Colon (tissue), 2 donors: ENCODE data around the gene KCND2.

Experiments
- FAIRE-seq: peaks from 2 replicates; lab custom pipeline; 2012; peaks lifted over from hg19 to GRCh38; lab: Jason Lieb, UNC
- donor health status: control.
- donor health status: control.

The KCND2 gene

DNA sequence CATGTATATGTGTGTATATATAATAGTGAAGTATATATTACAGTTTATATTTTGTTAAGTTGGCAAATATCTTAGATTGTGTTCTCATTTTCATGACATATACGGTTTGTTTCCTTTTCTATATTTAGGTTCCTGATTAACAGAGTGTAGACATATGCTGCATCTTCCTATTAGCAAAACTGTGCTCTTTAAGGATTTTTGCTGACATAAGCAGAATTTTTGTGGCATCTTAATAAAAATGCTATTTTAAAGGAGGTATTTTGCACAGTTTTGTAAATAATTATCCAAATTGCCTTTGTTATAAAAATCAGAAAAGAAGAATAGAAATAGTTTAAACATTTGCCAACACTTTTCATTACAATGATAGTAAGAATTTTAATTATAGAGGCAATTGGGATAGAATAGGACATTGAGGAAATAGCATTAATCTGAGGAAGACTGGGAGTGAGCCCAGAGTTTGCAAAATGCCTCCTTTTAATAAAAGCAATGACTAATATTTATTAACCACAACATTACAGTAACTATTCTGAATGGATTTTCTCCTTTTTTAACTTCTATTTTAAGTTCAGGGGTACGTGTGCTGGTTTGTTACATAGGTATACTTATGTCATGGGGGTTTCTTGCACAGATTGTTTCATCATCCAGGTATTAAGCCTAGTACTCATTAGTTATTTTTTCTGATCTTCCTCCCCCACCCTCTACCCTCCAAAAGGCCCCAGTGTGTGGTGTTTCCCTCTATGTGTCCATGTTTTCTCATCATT, 38.2 kb downstream of the KCND2 start:
- FAIRE-seq = no peak

DNA sequence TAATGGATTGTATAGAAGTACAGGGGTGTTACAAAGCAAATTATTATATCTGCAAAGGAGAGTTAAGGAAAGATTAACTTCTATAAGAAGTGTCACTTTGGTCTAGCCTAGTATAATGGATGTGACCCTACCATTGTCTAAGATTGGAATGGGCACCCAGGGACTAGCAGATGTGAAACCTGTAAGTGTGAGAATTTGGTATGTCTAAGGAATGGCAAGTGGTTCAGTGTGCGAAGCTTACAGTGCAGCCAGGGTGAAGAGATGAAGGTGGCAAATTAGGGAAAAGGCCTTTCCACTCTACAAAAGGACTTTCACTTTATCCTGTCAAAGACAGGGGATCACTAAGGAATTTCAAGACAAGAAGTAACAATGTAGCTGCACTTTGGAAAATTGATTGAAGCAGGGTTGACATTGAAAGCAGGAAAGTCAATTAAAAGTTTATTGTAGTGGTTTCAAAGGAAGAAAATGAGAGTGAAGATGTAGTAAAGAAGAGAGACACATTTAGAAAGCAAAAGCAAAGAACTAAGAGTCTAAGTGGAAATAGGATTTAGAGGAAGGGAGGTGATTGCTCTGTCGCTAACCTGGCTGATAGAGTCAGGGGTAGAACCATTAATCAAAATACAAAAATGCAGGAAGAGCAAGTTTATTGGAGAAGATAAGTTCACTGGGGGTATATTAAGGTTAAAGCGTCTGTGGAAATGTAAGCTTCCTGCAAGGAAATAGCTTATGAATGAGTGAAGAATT, 47.4 kb downstream of the KCND2 start:
- no peak for FAIRE-seq

GRCh38 chr7:120327054-120327453, 54.1 kb downstream of the KCND2 start:
- no peak for FAIRE-seq

DNA sequence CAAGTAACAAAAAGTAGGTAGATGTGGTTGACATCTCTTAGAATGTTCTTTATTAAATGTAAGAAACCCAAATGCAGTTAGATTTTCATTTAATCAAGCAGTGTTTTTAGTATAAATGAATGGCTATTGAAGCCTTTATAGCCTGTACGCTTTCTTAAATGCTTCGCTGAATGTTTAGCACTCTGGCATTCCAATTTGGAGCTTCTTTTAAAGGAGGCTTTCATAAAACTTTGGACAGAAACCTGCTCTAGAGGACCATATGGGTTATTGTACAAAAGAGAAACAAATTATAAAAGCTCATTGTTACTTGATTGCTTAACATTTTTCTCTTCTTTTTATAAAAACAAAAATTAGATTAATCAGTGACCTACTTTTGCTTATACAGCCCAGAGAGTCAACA, 59.5 kb downstream of the KCND2 start:
- no peak for FAIRE-seq

DNA sequence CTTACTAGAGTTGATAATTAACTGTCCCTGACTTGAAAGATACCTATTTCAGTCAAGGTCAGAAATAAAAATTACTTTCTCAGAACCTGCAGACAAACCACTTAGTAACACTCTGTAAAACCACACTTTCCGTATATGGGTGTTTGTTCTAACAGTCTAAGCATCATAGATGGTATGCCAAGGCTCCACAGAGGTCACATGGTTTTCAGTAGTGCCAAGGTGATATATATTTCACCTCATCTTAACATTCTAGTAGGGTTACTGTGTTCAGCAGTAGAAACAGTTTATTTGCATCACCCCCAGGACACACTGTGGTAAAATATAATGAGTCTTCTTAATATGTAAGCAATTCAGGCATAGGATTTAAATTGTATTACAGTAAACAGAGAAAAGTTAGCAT, 61.5 kb downstream of the KCND2 start:
- no peak for FAIRE-seq

- FAIRE-seq = no peak
Measured at GRCh38 chr7:120337308-120337907, 64.4 kb downstream of the KCND2 start.

DNA sequence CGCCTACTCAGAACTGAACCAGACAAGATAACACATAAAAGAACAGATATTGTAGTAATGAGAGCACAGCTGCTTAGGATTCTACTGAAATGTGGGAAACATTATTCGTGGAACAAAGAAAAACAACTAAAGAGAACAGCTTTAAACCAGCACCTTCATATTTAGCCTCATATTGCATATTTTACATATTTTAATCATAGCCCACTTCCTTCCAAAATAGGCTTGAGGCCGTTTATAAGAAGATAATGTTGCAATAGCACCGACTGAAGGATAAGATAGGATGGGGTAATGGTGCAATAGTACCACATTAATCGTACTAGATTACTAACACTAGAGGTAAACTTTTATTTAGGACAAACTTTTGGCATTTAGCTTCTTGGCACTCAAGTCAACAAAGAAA, 71.3 kb downstream of the KCND2 start:
- FAIRE-seq = no peak

- FAIRE-seq = no peak
Measured at GRCh38 chr7:120353171-120353570, 80.2 kb downstream of the KCND2 start.

- no peak for FAIRE-seq
Measured at GRCh38 chr7:120360918-120361317, 87.9 kb downstream of the KCND2 start.

- no peak for FAIRE-seq
Measured at GRCh38 chr7:120363414-120363813, 90.4 kb downstream of the KCND2 start.

DNA sequence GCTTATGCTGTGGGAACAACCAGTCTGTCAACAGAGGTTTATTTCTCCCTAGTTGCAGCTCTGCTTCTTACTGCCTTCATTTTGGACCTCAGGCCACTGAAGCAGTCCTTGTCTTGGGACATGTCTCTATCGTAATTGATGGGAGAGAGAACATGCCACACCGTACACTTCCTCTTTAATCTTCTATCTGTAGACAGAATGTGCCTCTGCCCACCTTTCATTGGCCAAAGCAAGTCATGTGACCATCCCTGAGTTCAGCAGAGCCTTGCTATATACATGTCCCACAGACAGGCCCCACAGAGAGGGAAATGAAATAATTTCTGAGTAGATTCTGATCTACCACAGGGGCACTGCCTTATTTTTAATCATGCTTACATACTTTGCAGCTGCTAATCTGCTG, 98.0 kb downstream of the KCND2 start:
- no peak for FAIRE-seq

GRCh38 chr7:120373174-120373573, 100.2 kb downstream of the KCND2 start:
- no peak for FAIRE-seq

GRCh38 chr7:120394595-120394994, 121.6 kb downstream of the KCND2 start:
- FAIRE-seq = no peak

GRCh38 chr7:120395526-120396019, 122.6 kb downstream of the KCND2 start:
- FAIRE-seq = no peak

DNA sequence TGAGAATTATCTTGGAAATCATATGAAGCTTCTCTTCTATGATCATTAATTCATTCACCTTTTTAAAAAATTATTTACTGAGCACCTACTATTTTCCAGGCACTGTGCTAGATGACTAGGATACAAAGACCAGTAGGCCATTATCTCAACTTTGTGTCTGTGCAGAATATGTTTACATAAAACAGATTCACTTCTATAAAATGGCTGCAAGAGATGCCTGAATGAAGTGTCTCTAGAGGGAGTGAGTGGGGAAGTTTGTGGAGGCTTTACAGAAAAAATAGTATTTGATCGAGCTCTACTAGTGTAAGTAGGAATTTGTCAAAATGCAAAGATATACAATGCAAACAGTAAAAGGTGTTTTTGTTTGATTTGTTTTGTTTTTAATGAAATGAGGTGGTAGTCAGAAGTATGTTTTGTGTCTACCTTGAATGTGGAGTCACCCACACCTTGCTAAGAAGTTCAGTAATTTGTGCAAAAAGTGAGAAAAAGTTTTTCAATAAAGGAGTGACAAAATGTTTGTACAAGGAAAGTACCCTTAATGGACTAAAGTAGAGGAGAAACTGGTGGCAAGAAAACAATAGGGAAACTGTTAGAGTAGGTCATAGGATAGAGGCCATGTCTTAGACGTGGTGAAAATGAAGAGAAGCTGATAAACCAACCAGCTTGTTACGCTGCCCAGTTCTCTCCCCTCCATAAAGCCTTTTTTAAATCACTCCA, 125.5 kb downstream of the KCND2 start:
- FAIRE-seq = no peak

DNA sequence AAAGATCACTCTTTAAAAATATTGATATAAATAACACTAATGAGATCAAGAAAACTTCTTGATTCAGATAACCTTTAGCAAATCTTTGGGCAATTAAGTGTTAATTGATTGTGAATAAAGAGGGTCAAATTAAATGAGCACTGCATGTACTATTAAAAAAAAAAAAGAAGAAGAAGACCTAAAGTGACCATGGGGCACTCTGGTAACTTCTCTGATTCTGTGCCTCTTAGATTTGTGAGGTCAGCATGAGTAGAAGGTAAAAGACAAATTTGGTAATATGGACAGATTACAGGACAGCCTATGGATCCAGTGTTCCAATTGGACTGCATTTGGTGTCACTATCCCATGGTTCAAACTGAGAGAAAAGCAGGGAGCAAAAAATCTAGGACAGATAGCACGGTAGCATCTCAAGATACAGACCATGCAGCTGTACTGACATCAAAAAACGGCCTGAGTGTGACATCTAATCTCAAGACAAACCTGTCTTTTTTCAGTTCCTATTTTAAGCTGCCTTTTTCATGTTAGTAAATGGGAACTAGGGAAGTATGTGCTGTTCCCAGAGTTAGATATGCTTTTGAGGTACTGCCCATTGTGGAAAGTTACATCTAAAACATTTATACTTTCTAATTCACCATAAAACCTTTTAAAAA, 128.0 kb downstream of the KCND2 start:
- FAIRE-seq = no peak

GRCh38 chr7:120402079-120402767, 129.2 kb downstream of the KCND2 start:
- no peak for FAIRE-seq

- FAIRE-seq = no peak
Measured at GRCh38 chr7:120402801-120403200, 129.8 kb downstream of the KCND2 start.

DNA sequence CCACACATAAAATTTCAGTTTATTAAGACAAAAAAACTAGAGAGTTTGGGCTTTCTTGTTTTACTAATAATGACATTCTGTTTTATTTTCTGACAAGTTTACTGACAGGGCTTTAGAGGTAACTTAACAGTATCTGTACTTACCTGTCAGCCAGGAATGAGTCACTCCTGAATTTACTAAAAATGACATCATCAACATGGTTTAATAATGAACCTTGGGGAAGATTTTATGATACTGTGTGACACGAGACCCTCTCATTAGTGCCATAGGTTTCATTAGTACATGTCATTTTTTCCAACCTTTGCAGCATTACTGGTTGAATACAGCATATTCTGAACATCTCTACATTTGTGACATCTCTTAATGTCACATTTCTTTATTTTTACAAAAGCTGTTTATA, 131.1 kb downstream of the KCND2 start:
- FAIRE-seq = no peak

- FAIRE-seq = no peak
Measured at GRCh38 chr7:120405652-120406051, 132.7 kb downstream of the KCND2 start.

DNA sequence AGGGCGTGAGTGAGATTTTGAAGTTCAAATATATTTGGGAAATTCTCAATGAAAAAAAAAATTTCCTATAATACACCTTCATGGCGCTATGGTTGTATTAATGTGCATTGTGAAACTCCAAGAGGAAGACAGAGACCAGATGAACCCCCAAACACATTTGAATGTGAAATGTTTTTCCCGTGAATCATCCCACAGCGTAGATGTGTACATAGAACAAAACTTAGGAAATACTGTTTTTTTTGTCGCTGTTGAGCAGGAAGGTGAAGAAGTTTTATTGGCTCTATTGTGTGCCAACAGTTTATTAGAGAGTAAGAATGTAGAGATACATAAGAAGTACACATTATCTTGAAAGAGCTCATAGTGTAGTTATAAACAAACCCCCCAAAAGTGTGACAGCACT, 134.0 kb downstream of the KCND2 start:
- FAIRE-seq = no peak
